GM12878 (cell line): ENCODE results near the gene ELK3. TPM values are rescaled to one million over a fixed set of nuclear protein-coding genes. Genes with fewer than 3 reads are reported as not detected.

Experiments
- ATAC-seq: fragments of 200-7000 bp; cut with Tn5 transposase; 3 replicates; pipeline ENCODE4 v1.9.1; 2020; ENCODE audit warnings: mild to moderate bottlenecking, moderate library complexity
- BruUV-seq: library from RNA; stranded (reverse); fragments of 400-500 nt; replicated peaks from 2 replicates; lab custom pipeline; 2021; lab: Mats Ljungman, UMichigan
- CTCF ChIA-PET: fragments of 300-600 bp; sonication (Branson Sonifier 250); formaldehyde crosslinking; extraction: SDS; loops from one replicate; lab custom pipeline; 2021; ENCODE audit warnings: inconsistent platforms; lab: Yijun Ruan, JAX
- POLR2A ChIA-PET: fragments of 350-600 bp; formaldehyde crosslinking; extraction: SDS; loops from one replicate; lab custom pipeline; 2021; ENCODE audit warnings: inconsistent platforms; lab: Charles Lee
- RAD21 ChIA-PET: fragments of 300-600 bp; sonication (Branson Sonifier 250); formaldehyde crosslinking; loops from one replicate; lab custom pipeline; 2023; ENCODE audit warnings: antibody characterized with exemption; ENCODE audit not compliant: unreplicated experiment; lab: Charles Lee
- SMC1A ChIA-PET: fragments of 300-600 bp; sonication (Branson Sonifier 250); formaldehyde crosslinking; loops from one replicate; lab custom pipeline; 2023; ENCODE audit not compliant: unreplicated experiment, uncharacterized antibody; lab: Charles Lee
- DNase-seq: peaks from one replicate; pipeline ENCODE4 v3.0.0-alpha.2; 2011; ENCODE audit warnings: low read depth, low spot score
- FAIRE-seq: peaks from 3 replicates; lab custom pipeline; 2011; peaks lifted over from hg19 to GRCh38; lab: Jason Lieb, UNC
- H2AFZ ChIP-seq: 2 replicates; pipeline ENCODE4 v1.6.0; 2011; ENCODE audit warnings: low read depth, low read length, control low read depth; ENCODE audit not compliant: control insufficient read depth
- H3K27ac ChIP-seq: 2 replicates; pipeline ENCODE4 v1.5.1; 2011; ENCODE audit warnings: control low read depth; ENCODE audit not compliant: control insufficient read depth, insufficient read depth
- H3K27me3 ChIP-seq, 2 experiments: replicated peaks in 1 of 2; 2 replicates each; pipeline versions ENCODE4 v1.6.0 to v1.6.1; 2011; ENCODE audit warnings: low read length in 1 of 2; ENCODE audit not compliant: control insufficient read depth in 2 of 2, insufficient read depth in 2 of 2
- H3K36me3 ChIP-seq, 2 experiments: 2 replicates each; pipeline ENCODE4 v1.5.1; 2011; ENCODE audit warnings: low read length in 1 of 2; ENCODE audit not compliant: control insufficient read depth in 2 of 2, insufficient read depth in 2 of 2
- H3K4me1 ChIP-seq: 2 replicates; pipeline ENCODE4 v1.6.1; 2011; ENCODE audit warnings: mild to moderate bottlenecking, low read length, moderate library complexity, mixed read lengths; ENCODE audit not compliant: control insufficient read depth, insufficient read depth
- H3K4me2 ChIP-seq: 2 replicates; pipeline ENCODE4 v1.6.0; 2011; ENCODE audit warnings: control low read depth; ENCODE audit not compliant: control insufficient read depth, insufficient read depth
- H3K4me3 ChIP-seq: fragments of 200-600 bp; sonication (generic); 2 replicates; pipeline ENCODE4 v1.5.1; 2016
- H3K79me2 ChIP-seq: 2 replicates; pipeline ENCODE4 v1.6.0; 2011; ENCODE audit warnings: low read length; ENCODE audit not compliant: control insufficient read depth, insufficient read depth
- H3K9ac ChIP-seq: 2 replicates; pipeline ENCODE4 v1.8.0; 2011; ENCODE audit warnings: low read length, control low read depth, mixed read lengths; ENCODE audit not compliant: control insufficient read depth, insufficient read depth
- H3K9me3 ChIP-seq: replicated peaks from 3 replicates; pipeline ENCODE4 v1.5.1; 2011; ENCODE audit warnings: mild to moderate bottlenecking, low read length; ENCODE audit not compliant: control insufficient read depth, insufficient read depth
- H4K20me1 ChIP-seq: 2 replicates; pipeline ENCODE4 v1.6.0; 2011; ENCODE audit not compliant: control insufficient read depth, insufficient read depth
- POLR2A ChIP-seq: IDR thresholded peaks from 2 replicates; pipeline ENCODE4 v1.6.1; 2011; ENCODE audit warnings: low read depth, mild to moderate bottlenecking, low read length
- POLR2AphosphoS5 ChIP-seq: IDR thresholded peaks from 2 replicates; pipeline ENCODE4 v1.6.1; 2011; ENCODE audit warnings: mild to moderate bottlenecking, low read length, inconsistent platforms
- RBBP5 ChIP-seq: fragments of 200-600 bp; sonication (generic); conservative IDR thresholded peaks from 2 replicates; pipeline ENCODE4 v1.6.1; 2016
- SIN3A ChIP-seq: IDR thresholded peaks from 2 replicates; pipeline ENCODE4 v1.6.1; 2012; ENCODE audit warnings: low read depth, low read length, improper control_type of control experiment
- SIX5 ChIP-seq: IDR thresholded peaks from 2 replicates; pipeline ENCODE4 v1.6.1; 2011; ENCODE audit warnings: mild to moderate bottlenecking, low read depth, low read length, moderate library complexity; ENCODE audit not compliant: severe bottlenecking
- TAF1 ChIP-seq: IDR thresholded peaks from 2 replicates; pipeline ENCODE4 v1.6.1; 2011; ENCODE audit warnings: mild to moderate bottlenecking, low read depth, low read length, borderline replicate concordance
- WGBS: methylation state at CpG from one replicate; pipeline ENCODE4 v1.1.6; 2016; ENCODE audit warnings: low lambda C conversion rate; ENCODE audit not compliant: insufficient replicate concordance, insufficient coverage; ENCODE audit errors: missing lambda C conversion rate; 5-methylcytosine and 5-hydroxymethylcytosine counted together
- in situ Hi-C: fragments of 300-500 bp; cut with MboI; formaldehyde crosslinking; loops from 9 replicates; pipeline ENCODE4 v1.14.3; 2018; ENCODE audit warnings: mixed read lengths
- intact Hi-C: fragments of 100-400 bp; cut with micrococcal nuclease; formaldehyde crosslinking; loops from one replicate; pipeline ENCODE4 v1.14.2; 2022; ENCODE audit not compliant: unreplicated experiment
- polyA plus RNA-seq, 11 experiments: library from polyadenylated mRNA; depleted of rRNA in 4 of 11; unstranded in 6 of 11; stranded (reverse) in 5 of 11; fragments of >200 nt; fragmentation: Nextera tagmentation in 4 of 11; fragmentation: Illumina TruSeq in 1 of 11; extraction: Ambion mirVana in 4 of 11; extraction: Trizol in 1 of 11; gene quantifications; 1 replicate in 1 of 11; 2 replicates in 10 of 11; pipeline versions ENCODE4 v1.2.1 to v1.2.3, GENCODE V29; 2011 to 2016; ENCODE audit warnings: inconsistent platforms in 2 of 11, missing spikeins in 2 of 11, low read depth in 1 of 11
- total RNA-seq, 4 experiments: library from RNA; depleted of rRNA in 3 of 4; stranded (reverse); fragments of >200 nt in 3 of 4; fragmentation: Illumina TruSeq in 1 of 4; extraction: Trizol in 1 of 4; gene quantifications; 2 replicates each; pipeline versions ENCODE4 v1.2.1 to v1.2.3, GENCODE V29; 2013 to 2021
- TF ChIP-seq, protein P1 (sequence below): fragments of 450-650 bp; IDR thresholded peaks from 2 replicates; pipeline ENCODE4 v1.6.1; 2014; ENCODE audit warnings: mild to moderate bottlenecking
- TF ChIP-seq, protein P2 (sequence below): IDR thresholded peaks from 2 replicates; pipeline ENCODE4 v1.6.1; 2011; ENCODE audit warnings: mild to moderate bottlenecking, low read depth, low read length, moderate library complexity; ENCODE audit not compliant: insufficient replicate concordance
- TF ChIP-seq, protein P3 (sequence below): fragments of 450-650 bp; IDR thresholded peaks from 2 replicates; pipeline ENCODE4 v1.6.1; 2017; ENCODE audit warnings: mild to moderate bottlenecking, moderate library complexity

ELK3 gene
- total and polyA plus RNA-seq, 10 of the 15 experiments (the other 5 are each of a cell fraction or from before 2014, with no cell fraction given), result 0.37 to 4.8 (median 0.88) TPM

DNA sequence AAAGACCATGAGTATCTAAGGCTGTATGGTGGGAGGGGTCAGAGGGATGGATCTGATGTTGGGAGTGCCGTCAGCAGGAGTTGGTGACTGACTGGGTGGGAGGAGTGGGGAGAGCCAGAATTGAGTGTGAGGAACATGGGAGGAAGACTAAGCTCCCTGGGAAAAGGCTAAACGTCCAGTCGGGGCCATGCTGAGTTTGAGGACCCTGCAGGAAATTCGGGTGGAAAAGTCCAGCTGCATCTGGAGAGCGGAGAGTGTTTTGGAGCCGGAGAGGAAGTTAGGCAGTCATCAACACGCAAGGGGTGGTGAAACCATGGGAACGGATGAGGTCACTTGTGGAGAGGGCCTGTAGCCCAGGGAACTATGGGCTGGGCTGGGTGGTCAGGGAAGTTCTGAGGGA, 60.9 kb downstream of the ELK3 start:
- CTCF ChIA-PET, result interaction anchor here (1.0 kb wide), 1 partner anchor 261 kb away, joined by 3 read pairs; no protein-coding TSS in a partner anchor
- ATAC-seq, result no peak

DNA sequence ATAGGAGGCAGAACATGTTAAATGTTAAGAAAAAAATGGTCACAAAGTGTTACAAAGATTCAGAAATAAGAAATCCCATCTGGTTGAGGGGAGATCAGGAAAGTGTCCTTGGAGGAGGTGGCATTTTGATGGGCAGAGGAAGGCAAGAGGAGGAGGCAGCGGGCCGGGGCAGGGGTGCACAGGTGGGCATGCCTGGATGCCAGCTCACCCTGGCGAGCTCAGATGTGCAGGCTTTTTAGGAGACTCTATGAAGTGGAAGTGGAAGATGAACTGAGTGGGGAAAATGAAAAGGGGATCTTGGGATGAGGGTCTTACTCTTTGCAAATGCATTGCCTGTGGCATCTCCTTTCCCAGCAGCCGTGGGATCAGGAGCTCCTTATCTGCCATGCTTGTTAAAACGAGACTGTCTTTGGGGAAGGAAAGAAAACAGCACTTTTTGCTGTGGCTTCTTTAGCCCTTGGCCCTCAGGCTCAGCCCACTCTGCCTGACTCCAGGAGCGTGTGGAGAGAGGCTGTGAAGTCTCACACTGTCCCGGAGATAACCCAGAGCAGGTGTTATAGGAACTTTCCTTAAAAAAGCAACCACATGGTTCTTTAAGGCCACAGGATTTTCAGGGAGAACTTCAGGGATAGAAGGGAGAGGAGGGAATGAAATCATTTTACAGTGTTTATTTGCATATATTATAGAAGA, 62.6 kb downstream of the ELK3 start:
- Histone ChIP-seq H3K27ac (no peak overlapping the region), H3K36me3 (peaks cover 2 to 9% of the 10 kb centered on the region in 2 experiments; a peak in 3 of 4 replicates), H4K20me1 (no peaks in the 10 kb centered on the region), H3K27me3 (no peaks in the 10 kb centered on the region), H3K79me2 (no peaks in the 10 kb centered on the region), H3K4me1 (no peaks in the 10 kb centered on the region), H3K9ac (no peak overlapping the region), H3K9me3 (no peaks in the 10 kb centered on the region), H3K4me3 (no peak overlapping the region), H3K4me2 (no peak overlapping the region), H2AFZ (no peak overlapping the region)
- intact Hi-C loops, result no loop called here
- 91% methylated on average over 7 of the region's 7 CpGs for WGBS
- BruUV-seq, result no TSS peak
- ATAC-seq (no peak), FAIRE-seq (no peak), DNase-seq (no peak)
- ChIA-PET SMC1A (interaction anchor here (2.2 kb wide), 1 partner anchor 12 kb away, joined by 10 read pairs; no protein-coding TSS in a partner anchor), CTCF (interaction anchor here (0.6 to 1.4 kb wide), 2 partner anchors 10 to 143 kb away, joined by 3 to 4 read pairs; partner anchors contain the start of gene CDK17), POLR2A (interaction anchor here (1.2 kb wide), 1 partner anchor 143 kb away, joined by 3 read pairs; the partner anchor contains the start of gene CDK17), RAD21 (no interaction called here)
- in situ Hi-C loops, result no loop called here
- no peak for TF ChIP-seq TAF1
- TF ChIP-seq, protein P1, sequence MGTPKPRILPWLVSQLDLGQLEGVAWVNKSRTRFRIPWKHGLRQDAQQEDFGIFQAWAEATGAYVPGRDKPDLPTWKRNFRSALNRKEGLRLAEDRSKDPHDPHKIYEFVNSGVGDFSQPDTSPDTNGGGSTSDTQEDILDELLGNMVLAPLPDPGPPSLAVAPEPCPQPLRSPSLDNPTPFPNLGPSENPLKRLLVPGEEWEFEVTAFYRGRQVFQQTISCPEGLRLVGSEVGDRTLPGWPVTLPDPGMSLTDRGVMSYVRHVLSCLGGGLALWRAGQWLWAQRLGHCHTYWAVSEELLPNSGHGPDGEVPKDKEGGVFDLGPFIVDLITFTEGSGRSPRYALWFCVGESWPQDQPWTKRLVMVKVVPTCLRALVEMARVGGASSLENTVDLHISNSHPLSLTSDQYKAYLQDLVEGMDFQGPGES, result no peak
- TF ChIP-seq, protein P2, sequence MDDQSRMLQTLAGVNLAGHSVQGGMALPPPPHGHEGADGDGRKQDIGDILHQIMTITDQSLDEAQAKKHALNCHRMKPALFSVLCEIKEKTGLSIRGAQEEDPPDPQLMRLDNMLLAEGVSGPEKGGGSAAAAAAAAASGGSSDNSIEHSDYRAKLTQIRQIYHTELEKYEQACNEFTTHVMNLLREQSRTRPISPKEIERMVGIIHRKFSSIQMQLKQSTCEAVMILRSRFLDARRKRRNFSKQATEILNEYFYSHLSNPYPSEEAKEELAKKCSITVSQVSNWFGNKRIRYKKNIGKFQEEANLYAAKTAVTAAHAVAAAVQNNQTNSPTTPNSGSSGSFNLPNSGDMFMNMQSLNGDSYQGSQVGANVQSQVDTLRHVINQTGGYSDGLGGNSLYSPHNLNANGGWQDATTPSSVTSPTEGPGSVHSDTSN, result no peak
- TF ChIP-seq, protein P3, sequence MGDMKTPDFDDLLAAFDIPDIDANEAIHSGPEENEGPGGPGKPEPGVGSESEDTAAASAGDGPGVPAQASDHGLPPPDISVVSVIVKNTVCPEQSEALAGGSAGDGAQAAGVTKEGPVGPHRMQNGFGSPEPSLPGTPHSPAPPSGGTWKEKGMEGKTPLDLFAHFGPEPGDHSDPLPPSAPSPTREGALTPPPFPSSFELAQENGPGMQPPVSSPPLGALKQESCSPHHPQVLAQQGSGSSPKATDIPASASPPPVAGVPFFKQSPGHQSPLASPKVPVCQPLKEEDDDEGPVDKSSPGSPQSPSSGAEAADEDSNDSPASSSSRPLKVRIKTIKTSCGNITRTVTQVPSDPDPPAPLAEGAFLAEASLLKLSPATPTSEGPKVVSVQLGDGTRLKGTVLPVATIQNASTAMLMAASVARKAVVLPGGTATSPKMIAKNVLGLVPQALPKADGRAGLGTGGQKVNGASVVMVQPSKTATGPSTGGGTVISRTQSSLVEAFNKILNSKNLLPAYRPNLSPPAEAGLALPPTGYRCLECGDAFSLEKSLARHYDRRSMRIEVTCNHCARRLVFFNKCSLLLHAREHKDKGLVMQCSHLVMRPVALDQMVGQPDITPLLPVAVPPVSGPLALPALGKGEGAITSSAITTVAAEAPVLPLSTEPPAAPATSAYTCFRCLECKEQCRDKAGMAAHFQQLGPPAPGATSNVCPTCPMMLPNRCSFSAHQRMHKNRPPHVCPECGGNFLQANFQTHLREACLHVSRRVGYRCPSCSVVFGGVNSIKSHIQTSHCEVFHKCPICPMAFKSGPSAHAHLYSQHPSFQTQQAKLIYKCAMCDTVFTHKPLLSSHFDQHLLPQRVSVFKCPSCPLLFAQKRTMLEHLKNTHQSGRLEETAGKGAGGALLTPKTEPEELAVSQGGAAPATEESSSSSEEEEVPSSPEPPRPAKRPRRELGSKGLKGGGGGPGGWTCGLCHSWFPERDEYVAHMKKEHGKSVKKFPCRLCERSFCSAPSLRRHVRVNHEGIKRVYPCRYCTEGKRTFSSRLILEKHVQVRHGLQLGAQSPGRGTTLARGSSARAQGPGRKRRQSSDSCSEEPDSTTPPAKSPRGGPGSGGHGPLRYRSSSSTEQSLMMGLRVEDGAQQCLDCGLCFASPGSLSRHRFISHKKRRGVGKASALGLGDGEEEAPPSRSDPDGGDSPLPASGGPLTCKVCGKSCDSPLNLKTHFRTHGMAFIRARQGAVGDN, result no peak
- TF ChIP-seq SIN3A, result no peak
- no peak for TF ChIP-seq RBBP5
- no peak; the same call in 1 of the 2 replicates for TF ChIP-seq POLR2AphosphoS5

More for the DNA sequence above, 60.9 kb downstream of the ELK3 start:
- no peaks in the 10 kb centered on the region for H3K4me1 ChIP-seq
- FAIRE-seq, result no peak
- H3K79me2 ChIP-seq, result no peaks in the 10 kb centered on the region
- no peak overlapping the region for H2AFZ ChIP-seq
- no TSS peak for BruUV-seq
- intact Hi-C loops, result no loop called here
- no peaks in the 10 kb centered on the region for H4K20me1 ChIP-seq
- H3K4me2 ChIP-seq, result no peak overlapping the region
- no peak overlapping the region for H3K4me3 ChIP-seq
- ChIA-PET RAD21 (no interaction called here), POLR2A (interaction anchor here (0.8 kb wide), 1 partner anchor 92 kb away, joined by 3 read pairs; no protein-coding TSS in a partner anchor), SMC1A (interaction anchor here (1.0 to 2.0 kb wide), 4 partner anchors 8 to 144 kb away, joined by 3 to 8 read pairs (median 4); partner anchors contain the start of gene CDK17)
- no peaks in the 10 kb centered on the region for H3K9me3 ChIP-seq
- H3K27me3 ChIP-seq, result no peaks in the 10 kb centered on the region
- TF ChIP-seq SIX5 (no peak), POLR2A (0 out of 2 replicates have a peak, but pooled peaks have one; percentile 29)
- H3K36me3 ChIP-seq, result no peaks in the 10 kb centered on the region; a peak in 2 of 4 replicates
- no peak for DNase-seq
- WGBS, result 88% methylated on average over 8 of the region's 8 CpGs
- in situ Hi-C loops, result no loop called here
- H3K9ac ChIP-seq, result no peak overlapping the region
- no peak overlapping the region for H3K27ac ChIP-seq
